CD4-positive, alpha-beta T cell treated with Interleukin-15 for 1 hour (primary cell): ENCODE data around the gene LHFPL2.
A peak's percentile ranks its signal among the peaks of the same experiment; 100 is the strongest.
"Not testable (repeated sequence)": the region's sequence is repeated elsewhere in the genome, so short reads cannot be mapped to it uniquely, and the experiment has no call there.

Experiments
- DNase-seq: peaks from one replicate; pipeline ENCODE4 v3.0.0-alpha.2; 2020

Gene LHFPL2

GRCh38 chr5:78497573-78498533 lies 150.7 kb downstream of the LHFPL2 start:
- no peak for DNase-seq

GRCh38 chr5:78496373-78496772 lies 152.2 kb downstream of the LHFPL2 start:
- DNase-seq: no peak

GRCh38 chr5:78495800-78496199 lies 152.8 kb downstream of the LHFPL2 start:
- DNase-seq: no peak

GRCh38 chr5:78492650-78493049 lies 155.9 kb downstream of the LHFPL2 start:
- no peak for DNase-seq

GRCh38 chr5:78492224-78492623 lies 156.3 kb downstream of the LHFPL2 start:
- no peak for DNase-seq

- DNase-seq: no peak
These were observed 157.7 kb downstream of the LHFPL2 start for GRCh38 chr5:78490709-78491485.

- DNase-seq: no peak
These were observed 160.7 kb downstream of the LHFPL2 start for GRCh38 chr5:78487846-78488245.

GRCh38 chr5:78486218-78486617 lies 162.4 kb downstream of the LHFPL2 start:
- DNase-seq: no peak

- DNase-seq: peak; percentile 22
These were observed 164.6 kb downstream of the LHFPL2 start for GRCh38 chr5:78483809-78484521.

- no peak for DNase-seq
These were observed 165.6 kb downstream of the LHFPL2 start for GRCh38 chr5:78482948-78483347.

GRCh38 chr5:78476795-78477194 lies 171.8 kb downstream of the LHFPL2 start:
- DNase-seq: no peak

- DNase-seq: no peak
These were observed 173.2 kb downstream of the LHFPL2 start for GRCh38 chr5:78475370-78475769.

- DNase-seq: no peak
These were observed 174.8 kb downstream of the LHFPL2 start for GRCh38 chr5:78473751-78474150.

GRCh38 chr5:78472469-78473106 lies 176.0 kb downstream of the LHFPL2 start:
- no peak for DNase-seq

GRCh38 chr5:78471896-78472295 lies 176.7 kb downstream of the LHFPL2 start:
- DNase-seq: no peak

GRCh38 chr5:78467752-78468357 lies 180.7 kb downstream of the LHFPL2 start:
- no peak for DNase-seq

GRCh38 chr5:78467140-78467539 lies 181.4 kb downstream of the LHFPL2 start:
- no peak for DNase-seq

GRCh38 chr5:78458843-78459242 lies 189.7 kb downstream of the LHFPL2 start:
- no peak for DNase-seq

GRCh38 chr5:78457507-78457906 lies 191.1 kb downstream of the LHFPL2 start:
- not testable (repeated sequence) for DNase-seq

- DNase-seq: no peak
These were observed 199.5 kb downstream of the LHFPL2 start for GRCh38 chr5:78449103-78449502.

GRCh38 chr5:78447775-78448424 lies 200.7 kb downstream of the LHFPL2 start:
- no peak for DNase-seq
